G401 (cell line): ENCODE measurements around the gene CRHR2. TPM values are rescaled to one million over a fixed set of nuclear protein-coding genes. Genes with fewer than 3 reads are reported as not detected.

Experiments used
- DNase-seq: peaks from one replicate; pipeline ENCODE4 v3.0.0-alpha.2; 2015; ENCODE audit warnings: low spot score
- in situ Hi-C: cut with HindIII; loops from 2 replicates; pipeline ENCODE4 v1.10.0; 2016; ENCODE audit warnings: low sequenced_read_pairs, mixed read lengths
- total RNA-seq: library from RNA; depleted of rRNA; stranded (reverse); fragments of >200 nt; shearing (Covaris generic); gene quantifications from 2 replicates; pipeline ENCODE4 v1.2.3, GENCODE V29; 2014

The CRHR2 gene
- total RNA-seq, 1 experiment from 2014 or later = not detected

GRCh38 chr7:30659312-30659711 is 22.9 kb downstream of the CRHR2 start:
- DNase-seq = no peak
- in situ Hi-C loops = no loop called here

DNA sequence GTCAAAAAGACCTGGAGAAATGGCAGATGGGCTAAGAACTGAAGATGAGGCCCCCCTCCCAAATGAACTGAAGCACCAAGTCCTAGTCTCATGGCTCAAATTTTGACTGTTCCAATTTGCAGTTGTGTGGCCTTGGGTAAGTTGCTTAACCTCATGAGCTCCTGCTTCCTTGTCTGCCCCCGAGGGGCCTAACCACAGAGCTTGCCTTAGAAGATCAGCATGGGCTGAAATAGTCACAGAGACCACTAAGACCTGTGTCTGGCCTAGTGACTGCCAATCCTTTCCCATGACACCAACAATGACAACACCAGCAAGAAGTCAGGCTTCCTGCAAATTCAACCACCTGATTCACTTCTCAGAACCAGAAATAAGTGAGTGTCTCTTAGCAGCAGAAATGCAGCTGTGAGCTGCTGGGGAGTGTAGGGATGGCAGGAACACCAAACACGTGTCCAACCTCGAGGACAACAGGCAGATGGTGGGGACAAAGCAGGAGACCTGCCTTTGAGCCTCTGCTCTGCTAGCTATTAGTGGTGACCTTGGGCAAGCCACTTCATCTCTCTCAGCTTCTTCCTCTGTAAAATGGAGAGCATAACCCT is 23.7 kb downstream of the CRHR2 start:
- in situ Hi-C loops = no loop called here
- DNase-seq = no peak

DNA sequence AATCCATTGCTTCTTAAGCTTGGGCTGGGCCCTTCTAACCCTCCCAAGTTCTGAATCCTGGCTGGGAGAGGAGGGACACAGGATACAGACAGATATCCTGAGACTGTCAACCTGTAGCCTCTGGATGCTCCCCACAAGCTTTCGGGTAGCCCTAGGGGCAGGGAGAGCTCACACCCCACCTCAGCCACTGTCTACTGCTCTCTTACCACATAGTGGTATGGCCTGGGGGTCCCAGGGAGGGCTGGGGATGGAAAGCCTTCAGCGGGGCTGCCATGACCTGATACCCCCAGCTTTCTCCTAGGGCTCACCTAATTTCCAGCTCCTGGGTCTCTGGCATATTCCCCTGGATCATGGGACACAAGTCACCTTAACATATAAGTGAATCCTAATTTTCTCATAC is 25.1 kb downstream of the CRHR2 start:
- in situ Hi-C loops = no loop called here

GRCh38 chr7:30656006-30656957 is 26.0 kb downstream of the CRHR2 start:
- no peak for DNase-seq
- in situ Hi-C loops = no loop called here

More for the DNA sequence above, 25.1 kb downstream of the CRHR2 start:
- no peak for DNase-seq

- in situ Hi-C loops = no loop called here
- no peak for DNase-seq
Observed at GRCh38 chr7:30655096-30655970, 26.9 kb downstream of the CRHR2 start.

DNA sequence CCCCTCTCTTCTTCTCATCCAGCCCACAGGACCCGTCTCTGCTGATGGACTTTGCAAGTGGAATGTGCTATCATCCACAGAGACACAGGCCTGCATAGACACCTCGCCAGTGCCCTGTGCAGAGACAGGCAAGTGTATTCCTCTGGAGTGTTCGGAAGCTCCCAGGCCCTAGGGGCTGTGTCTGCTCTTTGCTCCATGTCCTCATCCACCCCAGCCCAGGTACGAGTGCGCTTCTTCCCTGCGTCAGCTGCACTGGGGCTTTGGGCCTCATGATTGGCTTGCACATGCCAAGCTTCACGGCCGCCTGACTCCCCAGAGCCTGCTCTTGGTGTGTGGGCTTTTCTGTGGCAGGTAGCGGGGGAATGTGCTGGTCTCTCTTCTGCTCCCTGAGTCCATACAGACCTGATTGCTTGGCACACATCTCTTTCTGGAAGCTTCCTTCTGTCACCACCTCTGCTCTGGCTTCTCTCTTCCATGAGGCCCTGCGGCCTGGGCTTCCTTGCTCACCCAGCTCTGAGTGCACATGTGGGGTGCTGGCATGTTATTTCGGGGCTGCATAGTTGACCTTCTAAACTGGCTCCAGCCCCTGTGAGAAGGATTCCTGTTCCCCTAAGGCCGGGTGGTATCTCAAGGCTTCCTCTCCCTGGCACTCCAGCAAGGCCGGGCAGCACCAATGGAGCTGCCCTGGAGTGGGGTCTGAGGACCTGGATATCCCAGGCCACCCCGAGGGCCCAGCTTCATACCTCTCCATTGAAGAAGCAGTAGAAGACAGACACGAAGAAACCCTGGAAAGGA is 27.8 kb downstream of the CRHR2 start:
- no peak for DNase-seq
- in situ Hi-C loops = no loop called here

DNA sequence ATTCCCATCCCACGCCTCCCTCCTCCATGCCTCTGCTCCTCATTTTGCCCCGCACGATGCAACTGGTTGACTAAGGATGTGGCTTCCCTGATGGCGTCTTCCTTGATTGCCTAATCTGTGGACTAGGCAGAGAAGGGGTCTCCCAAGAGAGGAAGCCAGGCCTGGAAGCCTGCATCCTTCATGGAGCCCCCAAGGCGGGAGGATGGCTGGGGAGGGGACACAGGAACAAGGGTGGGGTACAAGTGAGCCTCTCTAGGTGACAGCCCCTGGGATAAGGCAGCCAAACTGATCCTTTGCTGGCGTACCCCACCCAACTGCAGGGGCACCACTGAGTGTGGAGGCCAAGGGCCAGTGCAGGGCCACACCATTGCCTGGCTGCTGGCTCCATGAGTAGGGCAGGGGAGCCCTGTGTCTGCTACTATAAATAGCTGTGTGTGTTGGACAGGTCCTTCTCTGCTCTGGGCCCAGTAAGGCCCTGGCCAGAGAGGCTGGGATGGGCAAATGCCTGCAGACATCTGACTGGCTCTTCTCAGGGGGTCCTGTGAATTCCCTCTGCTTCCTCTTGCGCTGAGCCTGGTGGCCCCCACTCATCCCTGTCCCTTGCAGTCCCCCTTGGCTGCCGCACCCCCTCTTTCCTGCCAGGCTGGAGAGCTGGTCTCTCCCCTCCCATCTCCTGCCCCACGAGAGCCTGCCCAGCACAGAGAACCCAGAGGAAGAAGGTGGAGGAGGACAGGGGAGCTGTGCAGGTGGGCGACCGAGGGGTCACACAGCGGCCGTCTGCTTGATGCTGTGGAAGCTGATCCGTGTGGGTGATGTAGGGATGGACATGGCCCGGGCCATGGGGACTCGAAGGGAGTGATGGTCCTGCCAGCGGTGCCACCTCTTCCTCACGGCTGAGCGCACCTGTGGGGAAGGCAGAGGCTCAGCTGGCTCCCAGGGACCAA is 29.3 kb downstream of the CRHR2 start:
- in situ Hi-C loops = no loop called here
- no peak for DNase-seq

- DNase-seq = no peak
- in situ Hi-C loops = no loop called here
Observed at GRCh38 chr7:30652132-30652531, 30.1 kb downstream of the CRHR2 start.

GRCh38 chr7:30650421-30650808 is 31.8 kb downstream of the CRHR2 start:
- in situ Hi-C loops = no loop called here
- no peak for DNase-seq

GRCh38 chr7:30649717-30650420 is 32.4 kb downstream of the CRHR2 start:
- DNase-seq = no peak
- in situ Hi-C loops = no loop called here

GRCh38 chr7:30648744-30649540 is 33.3 kb downstream of the CRHR2 start:
- no peak for DNase-seq
- in situ Hi-C loops = no loop called here

GRCh38 chr7:30647589-30648364 is 34.5 kb downstream of the CRHR2 start:
- no peak for DNase-seq
- in situ Hi-C loops = no loop called here

DNA sequence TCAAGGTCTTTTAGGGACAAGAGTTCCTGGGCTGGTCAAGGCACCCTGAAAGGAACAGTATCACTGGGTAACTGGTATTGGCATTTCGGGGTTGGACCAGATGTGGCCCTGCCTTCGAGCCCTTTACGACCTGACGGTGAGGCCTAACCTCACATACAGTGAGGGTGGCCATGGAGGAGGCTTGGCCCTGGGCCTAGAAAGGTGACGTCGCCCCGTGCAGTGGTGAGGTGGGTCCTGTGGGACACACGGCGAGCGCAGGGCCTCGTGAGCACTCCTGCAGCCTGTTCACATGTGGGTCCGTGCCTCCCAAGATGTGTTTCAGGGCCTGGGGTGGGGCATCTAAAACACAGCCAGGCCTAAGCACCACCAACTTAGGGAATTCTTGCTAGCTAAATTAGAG is 36.1 kb downstream of the CRHR2 start:
- in situ Hi-C loops = no loop called here
- DNase-seq = no peak

DNA sequence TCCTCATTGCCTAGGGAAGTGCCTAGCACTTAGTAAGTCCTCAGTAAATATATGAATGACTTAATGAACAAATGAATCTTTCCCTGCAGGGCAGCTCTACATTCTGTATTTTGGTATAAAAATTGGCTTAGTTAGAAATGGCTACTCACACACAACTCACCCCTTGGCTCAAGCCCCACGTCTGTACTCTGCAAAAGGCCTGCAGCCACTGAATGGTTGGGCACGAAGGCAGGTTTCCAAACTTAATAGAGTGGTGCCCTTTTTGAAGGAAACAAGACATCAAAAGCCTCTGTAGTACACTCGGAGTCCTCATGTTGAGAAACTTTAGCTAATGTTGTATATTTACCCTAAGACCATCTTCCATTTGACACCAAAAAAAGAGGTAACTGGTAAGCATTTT is 36.6 kb downstream of the CRHR2 start:
- in situ Hi-C loops = no loop called here
- DNase-seq = no peak

GRCh38 chr7:30644286-30644955 is 37.8 kb downstream of the CRHR2 start:
- in situ Hi-C loops = no loop called here
- DNase-seq = peak; percentile 14
